Neuronal stem cell (in vitro differentiated cells): ENCODE data around the gene ATP4A.
"Not testable (repeated sequence)": the region's sequence is repeated elsewhere in the genome, so short reads cannot be mapped to it uniquely, and the experiment has no call there.

Experiments used
- DNase-seq: peaks from one replicate; pipeline ENCODE4 v3.0.0-alpha.2; 2013; ENCODE audit warnings: low spot score
- H2AFZ ChIP-seq: one replicate; pipeline ENCODE4 v1.6.1; 2013; ENCODE audit warnings: mild to moderate bottlenecking, low read length, inconsistent platforms
- H2AK5ac ChIP-seq: 2 replicates; pipeline ENCODE4 v1.6.1; 2013; ENCODE audit warnings: low read depth, mild to moderate bottlenecking, inconsistent platforms, low read length, moderate library complexity, mixed read lengths
- H2BK120ac ChIP-seq: 2 replicates; pipeline ENCODE4 v1.6.1; 2013; ENCODE audit warnings: low read depth, mild to moderate bottlenecking, inconsistent platforms, low read length, moderate library complexity, mixed read lengths
- H2BK12ac ChIP-seq: one replicate; pipeline ENCODE4 v1.6.1; 2013; ENCODE audit warnings: low read length, inconsistent platforms
- H2BK15ac ChIP-seq: 2 replicates; pipeline ENCODE4 v1.6.1; 2013; ENCODE audit warnings: mild to moderate bottlenecking, low read length, inconsistent platforms, mixed read lengths
- H2BK5ac ChIP-seq: one replicate; pipeline ENCODE4 v1.6.1; 2013; ENCODE audit warnings: inconsistent platforms, mild to moderate bottlenecking, low read length, moderate library complexity
- H3K14ac ChIP-seq: one replicate; pipeline ENCODE4 v1.6.1; 2013; ENCODE audit warnings: low read length, inconsistent platforms
- H3K18ac ChIP-seq: 2 replicates; pipeline ENCODE4 v1.6.1; 2013; ENCODE audit warnings: low read length, inconsistent platforms
- H3K23ac ChIP-seq: 2 replicates; pipeline ENCODE4 v1.6.1; 2013; ENCODE audit warnings: low read depth, mild to moderate bottlenecking, mixed read lengths, low read length, inconsistent platforms; ENCODE audit not compliant: poor library complexity
- H3K27ac ChIP-seq: replicated peaks from 3 replicates; pipeline ENCODE4 v1.5.1; 2013; ENCODE audit warnings: low read length, inconsistent platforms
- H3K27me3 ChIP-seq, 3 experiments: 2 replicates each; pipeline ENCODE4 v1.6.1; 2013; ENCODE audit warnings: low read length in 3 of 3, mild to moderate bottlenecking in 2 of 3, inconsistent platforms in 1 of 3, low read depth in 1 of 3, mixed read lengths in 1 of 3, moderate library complexity in 1 of 3; ENCODE audit not compliant: control insufficient read depth in 3 of 3, insufficient read depth in 3 of 3
- H3K36me3 ChIP-seq, 2 donors: replicated peaks in 1 of 2; 2 replicates each; pipeline ENCODE4 v1.6.1; 2013; ENCODE audit warnings: low read length in 2 of 2; ENCODE audit not compliant: control insufficient read depth in 2 of 2, insufficient read depth in 2 of 2
- H3K4ac ChIP-seq: 2 replicates; pipeline ENCODE4 v1.6.1; 2013; ENCODE audit warnings: inconsistent platforms, mild to moderate bottlenecking, low read length, moderate library complexity
- H3K4me1 ChIP-seq, 2 donors: 1 replicate in 1 of 2; 2 replicates in 1 of 2; pipeline ENCODE4 v1.6.1; 2013; ENCODE audit warnings: low read length in 2 of 2, low read depth in 1 of 2; ENCODE audit not compliant: control insufficient read depth in 2 of 2, insufficient read depth in 1 of 2
- H3K4me2 ChIP-seq: one replicate; pipeline ENCODE4 v1.6.1; 2013; ENCODE audit warnings: mild to moderate bottlenecking, low read length, inconsistent platforms; ENCODE audit not compliant: insufficient read depth, poor library complexity, severe bottlenecking
- H3K4me3 ChIP-seq, 2 donors: 2 replicates each; pipeline ENCODE4 v1.5.1; 2013; ENCODE audit warnings: low read length in 2 of 2, mild to moderate bottlenecking in 2 of 2, inconsistent platforms in 1 of 2, moderate library complexity in 1 of 2
- H3K79me1 ChIP-seq: one replicate; pipeline ENCODE4 v1.6.1; 2013; ENCODE audit warnings: low read depth, mild to moderate bottlenecking, inconsistent platforms, low read length, moderate library complexity
- H3K9ac ChIP-seq: one replicate; pipeline ENCODE4 v1.6.1; 2013; ENCODE audit warnings: mild to moderate bottlenecking, low read depth, low read length, inconsistent platforms; ENCODE audit not compliant: poor library complexity
- H3K9me3 ChIP-seq, 2 donors: replicated peaks in 1 of 2; 2 replicates each; pipeline versions ENCODE3 to v1.6.1; 2013; ENCODE audit warnings: low read length in 2 of 2, mild to moderate bottlenecking in 2 of 2, inconsistent platforms in 1 of 2, low read depth in 1 of 2, mixed read lengths in 1 of 2, moderate library complexity in 1 of 2; ENCODE audit not compliant: control insufficient read depth in 2 of 2, insufficient read depth in 1 of 2
- H4K8ac ChIP-seq: one replicate; pipeline ENCODE4 v1.6.1; 2013; ENCODE audit warnings: low read depth, mild to moderate bottlenecking, inconsistent platforms, low read length, moderate library complexity
- H4K91ac ChIP-seq: one replicate; pipeline ENCODE4 v1.6.1; 2013; ENCODE audit warnings: low read length, low read depth, mild to moderate bottlenecking, inconsistent platforms; ENCODE audit not compliant: poor library complexity
- WGBS, 2 donors: extraction: QIAGEN DNeasy Blood & Tissue Kit; methylation state at CpG; one replicate each; pipeline ENCODE4 v1.1.7; 2013; ENCODE audit warnings: missing lambda C conversion rate in 2 of 2, mixed read lengths in 1 of 2; ENCODE audit not compliant: insufficient read length in 2 of 2, insufficient replicate concordance in 1 of 2; ENCODE audit errors: extremely low coverage in 2 of 2; 5-methylcytosine and 5-hydroxymethylcytosine counted together

Gene ATP4A

DNA sequence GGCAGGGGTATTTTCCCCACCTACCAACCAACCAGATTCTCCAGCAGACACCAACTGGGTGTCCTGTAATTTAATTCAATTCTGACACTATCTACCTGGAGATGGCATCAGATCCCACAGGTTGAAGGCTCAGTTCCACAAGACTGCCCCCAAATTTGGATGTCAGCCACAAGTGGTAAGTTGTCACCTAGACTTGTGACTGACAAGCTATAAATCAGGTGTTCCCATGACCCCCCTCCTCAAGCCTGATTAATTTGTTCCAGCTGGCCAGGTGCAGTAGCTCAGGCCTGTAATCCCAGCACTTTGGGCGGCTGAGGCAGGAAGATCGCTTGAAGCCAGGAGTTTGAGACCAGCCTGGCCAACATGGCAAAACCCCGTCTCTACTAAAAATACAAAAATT lies 38.5 kb upstream of the ATP4A start:
- Histone ChIP-seq H3K36me3 (no peaks in the 10 kb centered on the region), H2AK5ac (no peak overlapping the region), H3K27ac (no peak overlapping the region), H3K4me3 (no peak overlapping the region), H2BK120ac (no peak overlapping the region), H2BK15ac (no peak overlapping the region), H2BK12ac (no peak overlapping the region), H3K4me1 (no peaks in the 10 kb centered on the region), H4K8ac (no peak overlapping the region), H4K91ac (no peak overlapping the region), H3K4me2 (no peak overlapping the region), H2AFZ (no peak overlapping the region), H3K14ac (no peak overlapping the region), H3K27me3 (peaks cover 0 to 5% (median 0%) of the 10 kb centered on the region in 3 experiments), H3K79me1 (no peaks in the 10 kb centered on the region), H3K9ac (no peak overlapping the region), H3K23ac (no peak overlapping the region), H3K4ac (no peak overlapping the region), H3K18ac (no peak overlapping the region), H2BK5ac (no peak overlapping the region), H3K9me3 (no peaks in the 10 kb centered on the region)
- no CpG with 5 or more reads among the region's 3 CpGs for WGBS, 2 donors
- no peak for DNase-seq

DNA sequence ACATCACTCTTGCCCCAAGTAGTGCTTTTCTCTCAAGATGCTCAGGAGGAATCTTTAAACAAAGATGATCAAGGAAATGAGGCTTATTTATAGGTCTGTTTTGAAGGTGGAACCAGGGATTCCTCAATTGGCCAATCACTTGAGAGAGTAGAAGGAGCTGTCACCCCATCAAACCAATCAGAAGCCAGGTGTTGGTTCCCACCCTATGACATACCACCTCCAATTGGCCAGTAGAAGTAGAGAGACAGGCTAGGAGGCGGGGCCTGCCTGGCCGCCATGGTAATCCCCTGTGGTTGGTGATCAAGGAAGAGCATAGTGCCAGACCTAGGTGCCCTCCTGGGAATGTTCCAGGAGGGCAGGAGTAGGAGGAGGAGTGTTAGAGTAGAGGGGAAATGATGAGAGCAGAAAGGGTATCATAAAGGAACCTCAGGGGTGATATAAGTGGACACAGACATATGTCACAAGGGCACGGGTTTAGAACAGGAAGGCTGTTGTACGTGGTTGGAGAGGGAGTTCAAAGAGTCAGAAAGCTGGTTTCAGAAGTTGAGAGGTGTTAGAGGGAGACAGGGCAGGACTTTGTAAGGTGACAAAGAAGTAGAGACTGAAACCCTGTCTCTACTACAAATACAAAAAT lies 33.0 kb upstream of the ATP4A start:
- H3K4me2 ChIP-seq = no peak overlapping the region
- H3K23ac ChIP-seq = no peak overlapping the region
- no CpG with 5 or more reads among the region's 4 CpGs for WGBS, 2 donors
- H3K27ac ChIP-seq = no peak overlapping the region
- peak overlapping the region; percentile 49 for H2AFZ ChIP-seq
- H3K4me3 ChIP-seq = no peak overlapping the region
- no peak overlapping the region for H3K4ac ChIP-seq
- H3K27me3 ChIP-seq = no peaks in the 10 kb centered on the region
- no peak overlapping the region for H4K91ac ChIP-seq
- no peak overlapping the region for H2BK15ac ChIP-seq
- H3K18ac ChIP-seq = no peak overlapping the region
- H3K9me3 ChIP-seq = no peaks in the 10 kb centered on the region
- H3K79me1 ChIP-seq = no peaks in the 10 kb centered on the region
- H2BK5ac ChIP-seq = no peak overlapping the region
- peaks cover 0 to 2% of the 10 kb centered on the region in 2 donors for H3K4me1 ChIP-seq
- H2BK12ac ChIP-seq = no peak overlapping the region
- H2BK120ac ChIP-seq = no peak overlapping the region
- H2AK5ac ChIP-seq = no peak overlapping the region
- H3K36me3 ChIP-seq = no peaks in the 10 kb centered on the region
- H4K8ac ChIP-seq = no peak overlapping the region
- H3K14ac ChIP-seq = no peak overlapping the region
- no peak overlapping the region for H3K9ac ChIP-seq
- DNase-seq = no peak

DNA sequence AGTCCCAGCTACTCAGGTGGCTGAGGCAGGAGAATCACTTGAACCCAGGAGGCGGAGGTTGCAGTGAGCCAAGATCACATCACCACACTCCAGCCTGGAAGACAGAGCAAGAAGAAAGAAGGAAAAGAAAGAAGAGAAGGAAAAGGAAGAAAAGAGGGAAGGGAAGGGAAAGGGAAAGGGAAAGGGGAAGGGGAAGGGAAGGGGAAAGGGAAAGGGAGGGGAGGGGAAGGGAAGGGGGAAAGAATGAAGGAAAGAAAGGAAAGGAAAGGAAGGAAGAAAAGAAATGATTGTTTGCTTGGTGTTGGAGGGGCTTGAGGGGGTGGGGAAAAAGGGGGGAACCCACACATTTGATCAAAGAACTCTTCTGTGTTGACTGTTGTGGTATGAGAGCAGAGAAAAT lies 32.5 kb upstream of the ATP4A start:
- H2BK12ac ChIP-seq = no peak overlapping the region

DNA sequence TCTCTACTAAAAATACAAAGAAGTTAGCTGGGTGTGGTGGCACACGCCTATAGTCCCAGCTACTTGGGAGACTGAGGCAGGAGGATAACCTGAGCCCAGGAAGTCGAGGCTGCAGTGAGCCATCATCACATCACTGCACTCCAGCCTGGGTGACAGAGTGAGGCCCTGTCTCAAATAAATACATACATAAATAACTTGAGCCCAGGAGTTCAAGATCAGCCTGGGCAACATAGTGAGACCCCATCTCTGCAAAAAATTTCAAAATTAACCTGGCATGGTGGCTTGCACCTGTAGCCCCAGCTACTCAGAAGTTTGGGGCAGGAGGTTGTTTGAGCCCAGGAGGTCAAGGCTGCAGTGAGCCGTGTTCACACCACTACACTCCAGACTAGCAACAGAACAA lies 31.6 kb upstream of the ATP4A start:
- H3K18ac ChIP-seq, H3K4me1 ChIP-seq, H4K8ac ChIP-seq, H3K9me3 ChIP-seq, H2BK15ac ChIP-seq, H3K4ac ChIP-seq, H2AFZ ChIP-seq, H2AK5ac ChIP-seq, H2BK12ac ChIP-seq, H4K91ac ChIP-seq, H3K4me2 ChIP-seq, H3K36me3 ChIP-seq, H3K27ac ChIP-seq, H3K14ac ChIP-seq, H3K79me1 ChIP-seq, H3K9ac ChIP-seq, H3K23ac ChIP-seq, H2BK5ac ChIP-seq, DNase-seq, H3K27me3 ChIP-seq, H3K4me3 ChIP-seq, H2BK120ac ChIP-seq: not testable (repeated sequence)
- no CpG with 5 or more reads among the region's 3 CpGs for WGBS, 2 donors

More for the DNA sequence above, 32.5 kb upstream of the ATP4A start:
- H3K9ac ChIP-seq = no peak overlapping the region
- H3K18ac ChIP-seq = no peak overlapping the region
- no peak overlapping the region for H3K14ac ChIP-seq
- WGBS, 2 donors = no CpG with 5 or more reads among the region's 1 CpG
- H2AFZ ChIP-seq = peak overlapping the region; percentile 49
- no peaks in the 10 kb centered on the region for H3K79me1 ChIP-seq
- no peak overlapping the region for H4K8ac ChIP-seq
- no peak overlapping the region for H3K4me3 ChIP-seq
- no peak overlapping the region for H2BK5ac ChIP-seq
- no peaks in the 10 kb centered on the region for H3K9me3 ChIP-seq
- no peak overlapping the region for H4K91ac ChIP-seq
- H2AK5ac ChIP-seq = no peak overlapping the region
- H2BK120ac ChIP-seq = no peak overlapping the region
- H3K4me2 ChIP-seq = no peak overlapping the region
- H3K36me3 ChIP-seq = no peaks in the 10 kb centered on the region
- no peak overlapping the region for H2BK15ac ChIP-seq
- no peak overlapping the region for H3K4ac ChIP-seq
- no peaks in the 10 kb centered on the region for H3K27me3 ChIP-seq
- H3K27ac ChIP-seq = no peak overlapping the region
- DNase-seq = no peak
- H3K4me1 ChIP-seq = peaks cover 0 to 2% of the 10 kb centered on the region in 2 donors
- H3K23ac ChIP-seq = no peak overlapping the region
